Ammon's horn (tissue), 1 donor: ENCODE data around the gene CDIPT.

ENCODE experiments used
- DNase-seq: peaks from one replicate; pipeline ENCODE4 v3.0.0-alpha.2; 2016; ENCODE audit warnings: low spot score

The CDIPT gene

DNA sequence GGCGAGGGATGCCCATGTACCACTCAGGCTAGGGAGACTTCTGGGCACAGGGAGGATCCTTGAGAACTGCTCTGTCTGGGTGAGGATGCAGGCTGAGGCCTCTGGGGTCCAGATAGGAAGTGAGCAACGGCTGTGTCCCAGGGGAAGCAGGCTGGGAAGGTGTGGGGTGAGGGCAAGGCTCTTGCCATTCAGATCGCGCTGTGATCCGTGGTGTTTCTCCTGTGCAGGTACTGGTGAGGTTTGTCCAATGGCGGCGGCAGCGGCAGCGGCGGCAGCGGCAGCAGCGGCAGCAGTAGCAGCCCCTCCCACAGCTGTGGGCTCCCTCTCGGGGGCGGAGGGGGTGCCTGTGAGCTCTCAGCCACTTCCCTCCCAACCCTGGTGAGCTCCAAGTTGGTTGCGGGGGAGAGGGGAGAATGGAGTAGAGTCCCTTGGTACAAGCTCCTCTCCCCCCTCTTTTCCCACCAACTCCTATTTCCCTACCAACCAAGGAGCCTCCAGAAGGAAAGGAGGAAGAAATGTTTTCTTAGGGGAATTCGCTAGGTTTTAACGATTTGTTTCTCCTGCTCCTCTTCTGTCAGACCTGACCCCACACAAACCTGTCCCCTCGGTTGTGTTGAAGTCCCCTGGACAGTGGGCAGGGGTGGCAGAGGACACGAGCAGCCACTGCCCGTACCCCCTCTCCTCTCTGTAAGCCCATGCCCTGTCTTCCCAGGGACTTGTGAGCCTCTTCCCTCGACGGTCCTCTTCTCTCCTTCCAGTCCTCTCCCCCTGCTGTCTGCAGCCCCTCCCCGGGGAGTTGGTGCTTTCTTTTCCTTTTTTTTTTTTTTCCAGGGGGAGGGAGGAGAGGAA lies 53.0 kb downstream of the CDIPT start:
- DNase-seq: no peak

DNA sequence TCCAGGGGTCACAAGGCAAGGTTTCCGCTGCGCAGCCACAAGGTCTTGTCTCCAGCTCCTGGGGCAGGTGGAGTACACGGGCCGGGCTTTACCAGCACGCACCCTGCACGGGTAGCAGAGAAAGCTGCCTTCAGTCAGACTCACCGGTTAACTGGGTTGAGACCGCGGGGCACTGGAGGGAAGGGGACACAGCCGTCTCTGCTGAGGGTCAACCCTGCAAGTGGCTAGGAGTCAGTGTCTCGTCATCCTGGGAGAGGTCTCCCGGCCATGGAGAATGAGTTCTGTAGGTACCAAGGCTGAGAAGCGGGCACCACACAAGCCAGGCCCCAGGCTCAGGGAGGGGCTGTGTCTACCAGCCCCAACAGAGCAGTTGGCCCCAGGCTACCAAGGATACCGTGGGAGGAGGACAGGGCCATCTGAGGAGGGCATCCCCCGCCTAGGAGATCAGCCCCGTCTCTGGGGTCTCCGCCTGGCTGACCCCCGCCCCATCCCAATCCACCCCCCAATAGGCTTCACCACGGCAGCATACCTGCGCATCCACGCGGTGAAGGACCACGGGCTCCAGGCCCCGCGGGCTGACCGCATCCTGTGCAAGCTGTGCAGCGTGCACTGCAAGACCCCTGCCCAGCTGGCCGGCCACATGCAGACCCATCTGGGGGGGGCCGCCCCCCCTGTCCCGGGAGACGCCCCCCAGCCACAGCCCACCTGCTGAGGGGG lies 53.8 kb downstream of the CDIPT start:
- DNase-seq: no peak
